GM23248 (cell line): ENCODE measurements around the gene LYVE1. TPM values are rescaled to one million over a fixed set of nuclear protein-coding genes. Genes with fewer than 3 reads are reported as not detected.

Experiments used
- DNase-seq: peaks from one replicate; pipeline ENCODE4 v3.0.0-alpha.2; 2015
- H2AFZ ChIP-seq: fragments of 200-600 bp; sonication (generic); 2 replicates; pipeline ENCODE4 v1.6.1; 2016; ENCODE audit warnings: antibody characterized with exemption
- H3F3A ChIP-seq: fragments of 200-600 bp; sonication (generic); 2 replicates; pipeline ENCODE4 v1.6.1; 2016; ENCODE audit warnings: mild to moderate bottlenecking, antibody characterized with exemption, mixed run types; ENCODE audit not compliant: insufficient read depth
- H3K27ac ChIP-seq: fragments of 200-600 bp; sonication (generic); 2 replicates; pipeline ENCODE4 v1.5.1; 2016; ENCODE audit warnings: mild to moderate bottlenecking
- H3K27me3 ChIP-seq: fragments of 200-600 bp; sonication (generic); replicated peaks from 2 replicates; pipeline ENCODE4 v1.6.1; 2016; ENCODE audit warnings: mild to moderate bottlenecking; ENCODE audit not compliant: insufficient read depth
- H3K36me3 ChIP-seq: fragments of 200-600 bp; sonication (generic); 2 replicates; pipeline ENCODE4 v1.6.1; 2016; ENCODE audit warnings: low read depth, mild to moderate bottlenecking
- H3K4me1 ChIP-seq: fragments of 200-600 bp; sonication (generic); 2 replicates; pipeline ENCODE4 v1.6.1; 2016; ENCODE audit warnings: mild to moderate bottlenecking; ENCODE audit not compliant: insufficient read depth
- H3K4me2 ChIP-seq: fragments of 200-600 bp; sonication (generic); one replicate; pipeline ENCODE4 v1.6.1; 2016; ENCODE audit warnings: mild to moderate bottlenecking; ENCODE audit not compliant: unreplicated experiment
- H3K4me3 ChIP-seq: fragments of 200-600 bp; sonication (generic); 2 replicates; pipeline ENCODE4 v1.5.1; 2016; ENCODE audit warnings: mild to moderate bottlenecking
- H3K79me2 ChIP-seq: fragments of 200-600 bp; sonication (generic); 2 replicates; pipeline ENCODE4 v1.6.1; 2016; ENCODE audit warnings: mild to moderate bottlenecking; ENCODE audit not compliant: insufficient read depth
- H3K9ac ChIP-seq: fragments of 200-600 bp; sonication (generic); 2 replicates; pipeline ENCODE4 v1.6.1; 2016; ENCODE audit warnings: mild to moderate bottlenecking
- H3K9me2 ChIP-seq: fragments of 200-600 bp; sonication (generic); 2 replicates; pipeline ENCODE4 v1.6.1; 2016; ENCODE audit warnings: mixed run types, mild to moderate bottlenecking, moderate library complexity; ENCODE audit not compliant: insufficient read depth
- H3K9me3 ChIP-seq: fragments of 200-600 bp; sonication (generic); one replicate; pipeline ENCODE4 v1.6.1; 2017; ENCODE audit warnings: low read depth
- H4K20me1 ChIP-seq: fragments of 200-600 bp; sonication (generic); 2 replicates; pipeline ENCODE4 v1.6.0; 2016; ENCODE audit not compliant: insufficient read depth
- EZH2 ChIP-seq: fragments of 200-600 bp; sonication (generic); IDR thresholded peaks from 2 replicates; pipeline ENCODE4 v1.6.1; 2018; ENCODE audit warnings: antibody characterized with exemption, mild to moderate bottlenecking; ENCODE audit not compliant: insufficient read depth, poor library complexity, severe bottlenecking
- EZH2phosphoT487 ChIP-seq: fragments of 200-600 bp; sonication (generic); IDR thresholded peaks from 2 replicates; pipeline ENCODE4 v1.6.1; 2018; ENCODE audit warnings: antibody characterized with exemption, moderate library complexity, mild to moderate bottlenecking, low read depth; ENCODE audit not compliant: insufficient read depth
- WGBS, 2 experiments: methylation state at CpG; one replicate each; pipeline ENCODE4 v1.1.6; 2015 to 2017; ENCODE audit warnings: low lambda C conversion rate in 2 of 2, low coverage in 1 of 2; ENCODE audit errors: missing lambda C conversion rate in 2 of 2; 5-methylcytosine and 5-hydroxymethylcytosine counted together
- in situ Hi-C: fragments of 300-500 bp; cut with MboI; formaldehyde crosslinking; loops from 2 replicates; pipeline ENCODE4 v1.15.0; 2020
- polyA plus RNA-seq: library from polyadenylated mRNA; unstranded; fragments of >200 nt; fragmentation: Nextera tagmentation; extraction: Ambion mirVana; gene quantifications from 2 replicates; pipeline ENCODE4 v1.2.1, GENCODE V29; 2016
- total RNA-seq: library from RNA; depleted of rRNA; stranded (reverse); fragments of >200 nt; shearing (Covaris generic); gene quantifications from 2 replicates; pipeline ENCODE4 v1.2.3, GENCODE V29; 2014

The LYVE1 gene
- total and polyA plus RNA-seq, 2 experiments from 2014 or later, result not detected

GRCh38 chr11:10567446-10567845, 1.0 kb downstream of the LYVE1 start:
- no peaks in the 10 kb centered on the region for H3K36me3 ChIP-seq
- no peaks in the 10 kb centered on the region for H3K4me1 ChIP-seq
- 93 to 100% methylated on average over 2 of the region's 2 CpGs for WGBS, 2 experiments
- H3K27me3 ChIP-seq, result no peaks in the 10 kb centered on the region
- no peak overlapping the region for H3K4me2 ChIP-seq
- in situ Hi-C loops, result no loop called here
- DNase-seq, result no peak
- H2AFZ ChIP-seq, result no peak overlapping the region
- no peak overlapping the region for H3K4me3 ChIP-seq
- no peaks in the 10 kb centered on the region for H3K9me2 ChIP-seq
- TF ChIP-seq EZH2phosphoT487 (no peak), EZH2 (no peak)
- no peak overlapping the region for H3K27ac ChIP-seq
- H3K9me3 ChIP-seq, result no peaks in the 10 kb centered on the region
- no peak overlapping the region for H3K9ac ChIP-seq
- no peaks in the 10 kb centered on the region for H4K20me1 ChIP-seq
- no peaks in the 10 kb centered on the region for H3F3A ChIP-seq
- no peaks in the 10 kb centered on the region for H3K79me2 ChIP-seq

GRCh38 chr11:10566257-10566957, 2.1 kb downstream of the LYVE1 start:
- Histone ChIP-seq H4K20me1 (no peaks in the 10 kb centered on the region), H3K27me3 (no peaks in the 10 kb centered on the region), H3F3A (no peaks in the 10 kb centered on the region), H3K27ac (no peak overlapping the region), H3K9ac (no peak overlapping the region), H3K4me1 (no peaks in the 10 kb centered on the region), H2AFZ (no peak overlapping the region), H3K36me3 (no peaks in the 10 kb centered on the region), H3K9me3 (no peaks in the 10 kb centered on the region), H3K9me2 (no peaks in the 10 kb centered on the region), H3K4me2 (no peak overlapping the region), H3K4me3 (no peak overlapping the region), H3K79me2 (no peaks in the 10 kb centered on the region)
- WGBS, 2 experiments, result 87 to 91% methylated on average over 6 of the region's 6 CpGs
- DNase-seq, result peak; percentile 19
- in situ Hi-C loops, result no loop called here
- TF ChIP-seq EZH2phosphoT487 (no peak), EZH2 (no peak)

DNA sequence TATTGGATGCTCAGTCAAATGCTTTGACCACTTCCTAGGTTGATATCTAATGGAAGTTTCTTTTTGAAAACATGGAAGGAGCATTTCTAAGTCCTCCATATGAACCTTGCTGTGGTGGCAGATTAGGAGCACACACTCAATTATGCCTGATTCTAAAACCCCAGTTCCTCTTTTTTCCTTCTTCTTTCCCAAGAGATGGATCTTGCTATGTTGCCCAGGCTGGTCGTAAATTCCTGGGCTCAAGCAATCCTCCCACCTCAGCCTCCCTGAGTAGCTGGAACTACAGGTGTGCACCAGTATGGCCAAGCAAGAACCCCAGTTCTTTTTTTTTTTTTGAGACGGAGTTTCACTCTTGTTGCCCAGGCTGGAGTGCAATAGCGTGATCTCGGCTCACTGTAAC, 3.0 kb downstream of the LYVE1 start:
- in situ Hi-C loops, result no loop called here
- no peak overlapping the region for H2AFZ ChIP-seq
- H3K4me1 ChIP-seq, result no peaks in the 10 kb centered on the region
- H3K9me3 ChIP-seq, result no peaks in the 10 kb centered on the region
- H3K9me2 ChIP-seq, result no peaks in the 10 kb centered on the region
- no peak overlapping the region for H3K27ac ChIP-seq
- H3K27me3 ChIP-seq, result no peaks in the 10 kb centered on the region
- H3K79me2 ChIP-seq, result no peaks in the 10 kb centered on the region
- DNase-seq, result no peak
- H3K9ac ChIP-seq, result no peak overlapping the region
- no peaks in the 10 kb centered on the region for H3K36me3 ChIP-seq
- 95 to 97% methylated on average over 4 of the region's 4 CpGs for WGBS, 2 experiments
- H4K20me1 ChIP-seq, result no peaks in the 10 kb centered on the region
- TF ChIP-seq EZH2, result no peak
- no peak for TF ChIP-seq EZH2phosphoT487
- no peak overlapping the region for H3K4me3 ChIP-seq
- H3F3A ChIP-seq, result no peaks in the 10 kb centered on the region
- no peak overlapping the region for H3K4me2 ChIP-seq

DNA sequence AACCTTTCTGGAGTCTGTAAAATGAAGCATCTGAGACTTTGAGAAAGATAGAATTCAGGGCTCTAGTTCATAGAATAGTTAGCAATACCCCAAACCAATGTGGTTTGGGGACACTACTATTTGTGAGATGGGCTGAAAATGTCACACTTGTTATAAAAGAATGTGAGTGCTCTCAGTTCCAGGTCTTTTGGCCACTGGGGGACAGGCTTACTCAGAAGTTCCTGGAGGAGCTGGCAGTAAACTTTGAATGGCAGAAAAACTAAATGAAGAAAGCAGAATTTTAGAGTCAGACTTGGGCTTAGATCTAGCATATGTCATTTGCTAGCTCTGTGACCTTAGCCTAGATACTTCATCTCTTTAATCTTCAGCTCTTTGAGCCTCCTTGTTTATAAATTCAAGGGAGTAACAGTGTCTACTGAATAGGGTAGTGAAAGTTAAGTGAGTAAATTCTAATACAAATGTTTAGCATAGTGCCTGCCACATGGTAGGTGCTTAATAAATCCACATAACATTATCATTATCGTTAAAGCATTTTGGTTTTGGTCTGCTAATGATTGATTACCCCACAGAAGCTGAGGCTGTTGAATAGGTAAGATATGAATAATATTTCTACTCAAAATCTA, 3.7 kb downstream of the LYVE1 start:
- DNase-seq, result peak; percentile 44
- TF ChIP-seq EZH2phosphoT487 (no peak), EZH2 (no peak)
- Histone ChIP-seq H3F3A (no peaks in the 10 kb centered on the region), H3K79me2 (no peaks in the 10 kb centered on the region), H3K9me2 (no peaks in the 10 kb centered on the region), H2AFZ (no peak overlapping the region), H3K4me1 (no peaks in the 10 kb centered on the region), H3K36me3 (no peaks in the 10 kb centered on the region), H3K9me3 (no peaks in the 10 kb centered on the region), H4K20me1 (no peaks in the 10 kb centered on the region), H3K4me3 (no peak overlapping the region), H3K27ac (no peak overlapping the region), H3K4me2 (no peak overlapping the region), H3K9ac (0 out of 2 replicates have a peak overlapping the region, but pooled peaks have one; percentile 5), H3K27me3 (no peaks in the 10 kb centered on the region)
- in situ Hi-C loops, result no loop called here
- 30 to 46% methylated on average over 1 of the region's 1 CpG for WGBS, 2 experiments
